ENCODE data around the gene RNF223.

DNA sequence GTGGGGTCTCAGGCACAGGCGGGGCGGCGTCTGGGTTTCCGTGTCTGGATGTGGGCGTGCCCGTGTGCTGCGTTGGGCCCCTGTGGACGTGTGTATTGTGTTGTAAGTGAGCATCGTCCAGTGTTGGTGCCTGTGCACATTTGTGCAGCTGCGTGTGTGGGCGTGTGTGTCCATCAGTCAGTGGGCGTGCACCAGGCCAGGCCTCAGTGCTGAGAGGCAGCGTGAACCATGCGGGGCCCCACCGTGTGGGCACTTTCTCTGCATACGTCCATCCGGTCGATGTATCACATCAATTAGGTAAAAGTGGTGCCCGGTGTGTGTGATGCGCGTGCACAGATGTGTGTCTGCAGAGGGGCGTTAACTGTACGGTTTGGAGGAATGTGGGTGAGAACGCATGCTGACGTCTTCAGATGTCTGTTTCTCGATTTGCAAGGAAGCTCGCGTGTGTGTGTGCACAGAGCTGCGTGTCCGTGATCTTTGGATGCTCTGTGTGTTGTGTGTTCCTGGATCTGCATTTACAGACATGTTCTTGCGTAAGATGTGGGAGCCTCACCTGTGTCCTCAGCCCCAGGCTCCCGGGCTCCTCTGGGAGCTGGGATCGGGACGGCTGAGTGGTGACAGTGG, 29.5 kb downstream of the RNF223 start:
- TF ChIP-seq CEBPB (IDR thresholded peaks at IDR 0.05; ENCODE audit: low read depth), result no peak
- TF ChIP-seq, protein P1, sequence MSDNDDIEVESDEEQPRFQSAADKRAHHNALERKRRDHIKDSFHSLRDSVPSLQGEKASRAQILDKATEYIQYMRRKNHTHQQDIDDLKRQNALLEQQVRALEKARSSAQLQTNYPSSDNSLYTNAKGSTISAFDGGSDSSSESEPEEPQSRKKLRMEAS (IDR thresholded peaks at IDR 0.05), result no peak
- TF ChIP-seq CTCF (IDR thresholded peaks at IDR 0.05 in 2 of 3, conservative IDR thresholded peaks at IDR 0.05 in 1 of 3; ENCODE audit: borderline replicate concordance in 1 of 3, insufficient read depth in 1 of 3, low read depth in 2 of 3, low read length in 2 of 3), result no peak
- TF ChIP-seq ATF3 (IDR thresholded peaks at IDR 0.05), result no peak
- no peak for TF ChIP-seq SRF (IDR thresholded peaks at IDR 0.05; ENCODE audit: low read depth)
- no peak for TF ChIP-seq SIN3A (IDR thresholded peaks at IDR 0.05; ENCODE audit: low read depth)
- no peak for TF ChIP-seq POLR2A (IDR thresholded peaks at IDR 0.05; ENCODE audit: borderline replicate concordance, extremely low read depth, insufficient read depth, insufficient read length)
- TF ChIP-seq ELF1 (IDR thresholded peaks at IDR 0.05; ENCODE audit: borderline replicate concordance, low read depth), result no peak
- no peak for TF ChIP-seq POLR2AphosphoS5 (IDR thresholded peaks at IDR 0.05; ENCODE audit: low read depth, low read length)
